Effector memory CD8-positive, alpha-beta T cell (primary cell): ENCODE data around the gene PAFAH1B1.

Source experiments
- ATAC-seq: fragments of 150-1000 bp; cut with Tn5 transposase; replicated peaks from 2 replicates; pipeline ENCODE4 v1.10.0; 2021; ENCODE audit warnings: mild to moderate bottlenecking, moderate library complexity
- DNase-seq, 3 experiments: peaks; one replicate each; pipeline ENCODE4 v3.0.0; 2021
- H3K27ac Mint-ChIP-seq, 2 donors: one replicate each; pipeline ENCODE4 v1.8.0; 2022; ENCODE audit warnings: mild to moderate bottlenecking in 2 of 2, mixed read lengths in 2 of 2, moderate library complexity in 2 of 2
- H3K27me3 Mint-ChIP-seq, 2 donors: one replicate each; pipeline ENCODE4 v1.8.0; 2022; ENCODE audit warnings: mixed read lengths in 2 of 2
- H3K36me3 Mint-ChIP-seq: one replicate; pipeline ENCODE4 v1.8.0; 2022; ENCODE audit warnings: mild to moderate bottlenecking, moderate library complexity, mixed read lengths; ENCODE audit not compliant: insufficient read depth
- H3K4me1 Mint-ChIP-seq, 2 donors: one replicate each; pipeline ENCODE4 v1.8.0; 2022; ENCODE audit warnings: low read depth in 2 of 2, mixed read lengths in 2 of 2
- H3K4me3 Mint-ChIP-seq, 2 donors: one replicate each; pipeline ENCODE4 v1.8.0; 2022; ENCODE audit warnings: mild to moderate bottlenecking in 2 of 2, mixed read lengths in 2 of 2, moderate library complexity in 2 of 2
- H3K9me3 Mint-ChIP-seq, 2 donors: one replicate each; pipeline ENCODE4 v1.8.0; 2022; ENCODE audit warnings: mixed read lengths in 2 of 2

The PAFAH1B1 gene

DNA sequence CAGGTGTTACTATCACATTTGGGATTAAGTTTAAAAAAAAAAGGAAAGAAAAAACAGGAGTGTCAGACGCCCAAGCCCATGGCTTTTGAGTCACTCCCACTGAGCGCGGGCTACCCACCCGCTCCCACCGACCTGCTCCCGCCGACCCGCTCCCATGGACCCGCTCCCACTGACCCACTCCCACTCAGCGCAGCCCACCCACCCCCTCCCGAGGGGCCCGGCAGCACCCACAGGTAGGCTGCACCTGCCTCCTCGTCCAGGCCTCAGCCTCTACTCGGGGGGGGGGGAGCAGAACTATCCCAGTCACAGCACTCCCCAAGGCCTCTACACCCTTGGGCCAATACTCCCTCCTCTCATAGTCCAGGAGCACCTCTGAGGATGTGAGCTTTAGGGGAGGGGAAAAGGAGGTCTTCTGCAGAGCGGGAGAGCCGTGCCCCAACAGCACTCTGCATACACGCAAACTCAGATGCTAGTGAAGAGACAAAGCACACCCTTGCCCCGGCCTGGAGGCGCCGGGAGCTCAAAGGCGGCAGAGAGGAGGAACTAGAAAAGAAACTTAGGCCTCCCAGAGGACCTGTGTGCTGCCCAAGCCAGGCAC lies 115.2 kb downstream of the PAFAH1B1 start:
- DNase-seq (no peak), ATAC-seq (no peak)
- peak overlapping the region; percentile 73 to 80 for H3K27ac Mint-ChIP-seq
- peaks cover 41% of the 10 kb centered on the region for H3K36me3 Mint-ChIP-seq
- H3K4me3 Mint-ChIP-seq, result peak overlapping the region; percentile 83 to 84
- H3K9me3 Mint-ChIP-seq, result no peaks in the 10 kb centered on the region
- no peaks in the 10 kb centered on the region for H3K27me3 Mint-ChIP-seq
- peaks cover 42 to 47% of the 10 kb centered on the region in 2 donors for H3K4me1 Mint-ChIP-seq

DNA sequence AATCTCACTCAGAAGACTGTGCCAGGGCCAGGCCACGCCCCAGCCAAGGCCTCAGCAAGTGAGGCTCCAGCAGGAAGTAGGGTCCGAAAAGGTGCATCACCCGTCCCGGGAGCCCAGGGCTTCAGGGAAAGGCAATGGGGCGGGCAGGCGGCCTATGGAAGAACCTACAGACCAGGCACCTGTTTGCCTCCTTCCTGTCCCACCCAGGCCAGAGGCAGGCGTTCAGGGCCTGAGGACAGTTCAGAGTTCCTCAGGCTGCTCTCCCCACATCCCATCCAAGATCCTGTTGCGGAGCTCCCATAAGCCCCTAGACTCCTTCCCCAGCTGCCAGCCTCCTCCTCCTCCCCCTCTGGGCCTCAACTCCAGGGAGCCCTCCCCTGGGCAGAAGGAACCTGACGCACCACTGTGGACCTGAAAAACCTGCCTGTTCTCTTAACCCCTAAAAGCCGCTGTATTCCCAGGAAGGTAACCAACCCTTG lies 115.8 kb downstream of the PAFAH1B1 start:
- Mint-ChIP-seq H3K27ac (peak overlapping the region; percentile 73 to 87), H3K36me3 (peaks cover 36% of the 10 kb centered on the region), H3K4me1 (peaks cover 42 to 47% of the 10 kb centered on the region in 2 donors), H3K4me3 (peak overlapping the region; percentile 83 to 84), H3K9me3 (no peaks in the 10 kb centered on the region), H3K27me3 (no peaks in the 10 kb centered on the region)
- DNase-seq, result no peak
- no peak for ATAC-seq

DNA sequence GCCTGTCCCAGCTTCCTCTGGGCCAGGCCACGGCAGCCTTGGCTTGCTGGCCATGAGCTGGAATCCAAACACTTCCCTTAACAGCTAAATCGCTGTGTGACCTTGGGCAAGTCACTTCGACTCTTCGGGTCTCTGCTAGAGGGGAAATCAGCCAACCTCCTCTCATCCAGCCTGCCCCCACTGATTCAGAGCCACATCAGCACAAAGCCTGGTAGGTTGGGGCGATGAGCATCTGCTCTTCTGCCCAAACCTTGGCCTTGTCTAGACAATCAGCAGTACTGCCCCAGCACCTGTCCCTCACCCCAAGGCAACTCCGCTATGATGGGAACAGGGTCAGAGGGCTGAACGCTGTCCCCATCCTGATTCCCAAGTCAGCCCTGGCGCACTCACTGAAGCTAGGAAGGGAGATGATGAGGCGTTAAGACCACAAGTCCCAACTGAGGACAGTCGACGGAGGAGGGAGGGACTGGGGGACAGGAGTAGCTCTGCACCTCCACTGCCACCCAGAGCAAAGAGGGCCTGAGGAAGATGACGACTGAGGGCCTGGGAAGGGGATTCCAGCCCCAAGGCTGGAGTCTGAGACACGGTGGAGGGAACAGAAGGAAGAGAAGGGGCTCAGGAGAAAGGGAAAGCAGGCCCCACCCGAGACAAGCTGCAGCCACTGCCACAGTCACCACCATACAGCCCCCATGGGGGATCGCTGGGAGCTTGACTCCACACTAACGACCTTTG lies 116.8 kb downstream of the PAFAH1B1 start:
- Mint-ChIP-seq H3K4me1 (peaks cover 39 to 42% of the 10 kb centered on the region in 2 donors), H3K36me3 (peaks cover 31% of the 10 kb centered on the region), H3K4me3 (peak overlapping the region; percentile 83 to 84), H3K27me3 (no peaks in the 10 kb centered on the region), H3K9me3 (no peaks in the 10 kb centered on the region), H3K27ac (peak overlapping the region; percentile 73 to 87)
- no peak for DNase-seq
- ATAC-seq, result no peak

DNA sequence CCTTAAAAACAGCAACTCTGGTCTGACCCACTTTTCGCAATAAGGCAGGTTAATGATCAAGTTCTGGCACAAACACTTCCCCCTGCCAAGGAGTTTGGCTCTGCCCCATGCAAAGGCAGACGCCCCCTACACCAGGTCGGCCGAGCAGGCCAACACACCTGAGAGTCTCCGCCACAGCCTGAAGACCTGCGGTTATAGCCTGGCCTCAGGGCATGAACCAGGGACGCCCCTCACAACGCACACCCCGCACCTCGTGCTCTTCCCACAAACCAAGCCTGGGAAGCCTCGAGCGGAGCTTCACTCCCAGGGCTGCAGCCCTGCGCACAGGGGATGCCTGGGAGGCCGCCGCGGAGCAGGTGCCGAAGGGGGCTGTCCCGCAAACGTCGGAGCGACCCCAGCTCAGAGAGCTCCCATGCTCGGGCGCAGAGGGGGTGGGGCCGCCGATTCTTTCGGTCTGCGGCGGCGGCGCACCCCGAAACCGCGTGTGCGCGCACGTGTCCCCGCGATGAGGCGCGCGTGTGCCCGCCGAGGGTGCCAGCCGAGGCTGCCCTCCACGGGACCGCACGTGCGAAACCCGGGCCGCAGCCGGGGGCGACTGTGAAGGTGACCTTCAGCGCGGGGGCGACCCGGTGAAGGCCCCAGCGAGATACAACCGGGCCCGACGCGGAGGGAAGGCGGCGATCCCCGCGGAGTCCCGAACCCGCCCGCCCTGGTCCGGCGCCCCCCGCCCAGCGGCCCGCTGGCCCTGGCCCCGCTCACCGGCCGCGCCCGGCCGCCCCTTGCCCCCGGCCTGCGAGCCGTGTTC lies 117.6 kb downstream of the PAFAH1B1 start:
- ATAC-seq (peak; percentile 43), DNase-seq (peak; percentile 27 to 37 (median 36))
- H3K27ac Mint-ChIP-seq, result peak overlapping the region in 1 of 2 donors; percentile 87
- no peaks in the 10 kb centered on the region for H3K9me3 Mint-ChIP-seq
- peaks cover 28% of the 10 kb centered on the region for H3K36me3 Mint-ChIP-seq
- peaks cover 34 to 39% of the 10 kb centered on the region in 2 donors for H3K4me1 Mint-ChIP-seq
- no peaks in the 10 kb centered on the region for H3K27me3 Mint-ChIP-seq
- peak overlapping the region; percentile 84 to 91 for H3K4me3 Mint-ChIP-seq

DNA sequence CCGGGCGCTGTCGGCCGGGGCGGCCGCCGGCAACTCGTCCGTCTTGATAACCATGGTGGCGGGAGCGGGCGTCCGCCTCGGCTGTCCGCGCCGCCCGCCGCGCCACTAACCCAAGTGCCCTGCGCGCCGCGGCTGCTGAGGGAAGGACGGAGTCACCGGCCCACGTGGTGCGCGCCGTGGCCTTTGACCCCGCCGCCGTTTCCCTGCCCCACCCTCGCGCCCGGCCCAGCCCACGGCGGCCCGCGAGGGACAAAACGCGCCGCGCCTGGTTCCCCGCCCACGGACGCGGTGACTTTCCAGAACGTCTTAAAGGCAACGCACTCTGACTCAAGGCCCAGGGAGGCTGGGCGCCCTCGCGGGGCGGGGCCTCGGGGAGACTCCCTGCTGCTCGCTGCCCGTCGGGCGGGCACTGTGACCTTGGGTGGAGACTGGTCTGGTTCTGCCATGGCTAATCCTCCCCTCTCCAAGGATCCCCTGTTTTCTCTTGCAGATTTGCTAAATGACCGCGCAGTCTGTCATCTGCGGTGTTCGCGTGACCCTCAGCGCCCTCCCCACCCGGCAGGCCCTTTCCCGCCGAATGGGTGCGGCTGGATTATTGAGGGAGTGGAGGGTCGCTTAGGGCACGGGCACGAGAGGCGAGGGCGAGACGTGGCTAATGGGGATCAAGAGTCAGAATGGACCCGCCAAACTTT lies 118.3 kb downstream of the PAFAH1B1 start, which contains the start of gene CLUH:
Gene CLUH, minus strand, starts transcription at position 157 of the 692 bp plus-strand sequence. Its CDS starts 103 bp downstream, at position 54.
- ATAC-seq (peak; percentile 87), DNase-seq (peak; percentile 90 to 95 (median 93))
- no peaks in the 10 kb centered on the region for H3K27me3 Mint-ChIP-seq
- peaks cover 28% of the 10 kb centered on the region for H3K36me3 Mint-ChIP-seq
- peaks cover 34% of the 10 kb centered on the region in 2 donors for H3K4me1 Mint-ChIP-seq
- no peaks in the 10 kb centered on the region for H3K9me3 Mint-ChIP-seq
- peak within 1 kb of the TSS; percentile 84 to 91 for H3K4me3 Mint-ChIP-seq
- peak within 1 kb of the TSS; percentile 73 to 87 for H3K27ac Mint-ChIP-seq

DNA sequence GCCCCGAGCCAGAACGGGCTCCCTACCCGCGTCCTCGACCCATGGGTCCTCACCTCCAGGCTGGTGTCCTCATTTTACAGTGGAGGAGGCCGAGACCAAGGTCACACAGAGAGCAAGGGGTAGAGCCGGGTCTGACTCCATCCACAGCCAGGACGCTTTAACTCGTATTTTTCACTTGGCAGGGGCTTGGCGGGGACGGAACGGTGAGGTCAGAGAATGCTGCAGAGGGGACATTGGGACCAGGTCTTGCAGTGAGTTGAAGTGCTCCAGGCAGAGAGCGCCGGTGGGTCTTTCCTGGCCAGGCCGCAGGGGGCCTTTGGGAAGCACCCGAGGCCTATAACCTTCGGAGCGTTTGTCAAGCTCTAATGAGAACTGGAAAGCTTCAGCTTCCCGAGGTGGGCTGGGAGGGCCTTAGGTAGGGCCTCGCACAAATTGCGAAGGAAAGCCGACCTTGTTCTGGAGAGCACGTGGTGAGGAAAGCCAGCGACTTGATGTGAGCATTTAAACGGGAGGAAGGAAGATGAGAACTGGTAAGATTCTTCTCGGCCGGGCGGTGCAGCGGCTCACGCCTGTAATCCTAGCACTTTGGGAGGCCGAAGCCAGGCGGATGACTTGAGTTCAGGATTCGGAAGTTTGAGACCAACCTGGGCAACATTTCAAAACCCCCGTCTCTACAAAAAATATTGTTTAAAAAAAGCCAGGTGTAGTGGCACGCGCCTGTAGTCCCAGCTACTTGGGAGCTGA lies 119.0 kb downstream of the PAFAH1B1 start:
- Mint-ChIP-seq H3K4me3 (peak overlapping the region; percentile 79 to 91), H3K27me3 (no peaks in the 10 kb centered on the region), H3K36me3 (peaks cover 28% of the 10 kb centered on the region), H3K4me1 (peaks cover 31% of the 10 kb centered on the region in 2 donors), H3K27ac (peak overlapping the region; percentile 67 to 80), H3K9me3 (no peaks in the 10 kb centered on the region)
- ATAC-seq (no peak), DNase-seq (no peak)

DNA sequence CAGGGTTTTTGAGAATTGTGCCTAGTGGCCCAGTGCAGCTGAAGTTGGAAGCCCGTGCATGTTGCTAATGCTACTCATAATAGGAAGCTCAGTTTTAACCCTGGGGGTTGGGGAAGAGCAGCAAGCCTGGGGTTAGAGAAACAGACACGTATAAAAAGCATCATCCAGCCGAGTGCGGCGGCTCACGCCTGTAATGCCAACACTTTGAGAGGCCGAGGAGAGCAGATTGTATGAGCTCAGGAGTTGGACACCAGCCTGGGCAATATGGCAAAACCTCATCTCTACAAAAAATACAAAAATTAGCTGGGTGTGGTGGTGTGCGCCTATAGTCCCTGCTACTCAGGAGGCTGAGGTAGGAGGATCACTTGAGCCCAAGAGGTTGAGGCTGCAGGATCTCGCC lies 120.4 kb downstream of the PAFAH1B1 start:
- Mint-ChIP-seq H3K27me3 (no peaks in the 10 kb centered on the region), H3K36me3 (peaks cover 27% of the 10 kb centered on the region), H3K4me1 (peaks cover 25% of the 10 kb centered on the region in 2 donors), H3K27ac (no peak overlapping the region), H3K9me3 (no peaks in the 10 kb centered on the region), H3K4me3 (no peak overlapping the region)
- ATAC-seq (no peak), DNase-seq (no peak)

DNA sequence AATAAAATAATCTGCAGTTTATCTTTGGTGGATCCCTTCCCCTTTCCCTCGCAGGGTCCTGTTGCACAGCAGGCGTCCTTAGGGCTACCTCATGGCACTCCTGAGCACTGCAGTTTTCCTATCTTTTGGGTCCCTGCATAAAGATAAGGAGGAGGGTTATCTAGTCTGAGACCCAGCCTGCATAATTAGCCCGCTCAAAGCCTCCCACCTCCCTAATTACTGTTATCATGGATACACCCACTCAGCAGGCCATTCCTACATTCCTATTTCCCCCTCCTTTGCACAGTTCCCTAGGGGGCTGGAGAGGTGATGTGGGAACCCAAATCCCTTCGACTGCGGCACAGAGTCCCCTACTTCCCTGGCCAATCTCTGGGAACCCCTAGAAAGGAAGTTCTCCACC lies 123.2 kb downstream of the PAFAH1B1 start:
- peaks cover 6 to 8% of the 10 kb centered on the region in 2 donors for H3K4me1 Mint-ChIP-seq

DNA sequence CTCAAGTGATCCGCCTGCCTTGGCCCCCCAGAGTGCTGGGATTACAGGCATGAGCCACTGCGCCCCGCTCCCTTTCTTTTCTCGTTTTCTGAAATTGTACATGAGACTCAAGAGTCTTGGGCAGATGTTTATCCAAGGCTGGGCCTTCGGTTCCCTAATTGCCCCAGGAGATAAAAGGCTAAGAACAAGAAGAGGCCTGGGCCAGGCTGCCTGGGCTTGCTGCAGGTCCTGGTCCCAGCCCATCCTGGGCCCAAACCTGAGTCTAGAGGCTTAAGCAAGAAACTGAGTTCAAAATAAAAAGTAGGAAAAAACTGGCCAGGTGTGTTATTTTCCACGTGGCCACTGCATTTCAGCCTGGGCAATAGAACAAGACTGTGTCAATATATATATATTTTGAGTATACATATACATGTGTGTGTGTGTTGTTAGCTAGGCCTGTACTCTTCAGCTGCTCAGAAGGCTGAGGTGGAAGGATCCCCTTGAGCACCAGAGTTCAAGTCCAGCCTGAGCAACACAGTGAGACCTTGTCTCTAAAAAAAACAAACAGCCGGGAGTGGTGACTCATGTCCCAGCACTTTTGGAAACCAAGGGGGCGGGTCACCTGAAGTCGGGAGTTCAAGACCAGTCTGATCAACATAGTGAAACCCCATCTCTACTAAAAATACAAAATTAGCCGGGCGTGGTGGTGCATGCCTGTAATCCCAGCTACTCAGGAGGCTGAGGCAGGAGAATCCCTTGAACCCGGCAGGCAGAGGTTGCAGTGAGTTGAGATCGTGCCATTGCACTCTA lies 124.9 kb downstream of the PAFAH1B1 start:
- Mint-ChIP-seq H3K27me3 (peaks cover 0 to 21% of the 10 kb centered on the region in 2 donors), H3K4me1 (no peaks in the 10 kb centered on the region), H3K9me3 (no peaks in the 10 kb centered on the region), H3K27ac (no peak overlapping the region), H3K4me3 (no peak overlapping the region), H3K36me3 (no peaks in the 10 kb centered on the region)
- ATAC-seq (no peak), DNase-seq (no peak)

More for the DNA sequence above, 123.2 kb downstream of the PAFAH1B1 start:
- Mint-ChIP-seq H3K9me3 (no peaks in the 10 kb centered on the region), H3K36me3 (peaks cover 9% of the 10 kb centered on the region), H3K27me3 (peaks cover 0 to 5% of the 10 kb centered on the region in 2 donors), H3K27ac (no peak overlapping the region), H3K4me3 (no peak overlapping the region)
- no peak for DNase-seq
- no peak for ATAC-seq

DNA sequence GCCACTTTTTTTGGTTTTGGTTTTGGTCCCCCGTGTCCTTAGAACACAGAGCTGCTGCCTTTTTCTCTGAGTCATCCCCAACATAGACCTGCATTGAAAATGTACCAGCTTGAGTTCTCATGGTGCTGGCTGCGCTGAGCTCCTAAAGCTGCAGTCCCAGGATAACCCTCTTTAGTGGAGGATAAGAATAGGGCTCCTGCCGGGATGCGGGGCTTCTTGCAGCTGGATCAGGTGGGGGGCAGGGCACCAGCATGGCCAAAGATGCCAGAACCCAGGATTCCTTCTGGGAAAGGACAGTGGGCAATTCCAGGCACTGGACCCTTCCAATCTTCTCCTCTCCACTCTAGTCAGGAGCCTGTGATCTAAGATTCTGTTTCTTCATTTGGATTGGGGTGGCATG lies 126.4 kb downstream of the PAFAH1B1 start:
- ATAC-seq (no peak), DNase-seq (no peak)
- Mint-ChIP-seq H3K36me3 (no peaks in the 10 kb centered on the region), H3K27ac (no peak overlapping the region), H3K27me3 (peaks cover 0 to 26% of the 10 kb centered on the region in 2 donors), H3K9me3 (no peaks in the 10 kb centered on the region), H3K4me3 (no peak overlapping the region), H3K4me1 (no peaks in the 10 kb centered on the region)

DNA sequence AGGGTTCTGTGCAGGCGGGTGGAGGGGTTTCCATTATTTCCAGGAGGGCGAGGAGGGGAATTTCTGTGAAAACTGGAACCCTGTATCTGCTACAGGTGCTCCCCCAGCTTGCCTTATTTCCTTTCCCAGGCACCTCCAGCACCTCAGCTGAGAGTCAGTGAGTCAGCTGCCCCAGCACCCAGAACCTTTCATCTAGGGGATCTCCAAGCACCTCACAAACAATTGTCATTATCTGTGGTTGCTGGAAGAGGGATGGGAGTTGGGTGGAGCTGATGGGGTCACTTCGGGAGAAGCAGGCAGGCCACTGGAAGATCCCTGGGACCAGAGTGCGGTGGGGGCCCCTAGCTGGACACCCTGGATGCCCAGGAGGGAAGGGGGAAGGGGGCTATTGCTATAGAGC lies 128.1 kb downstream of the PAFAH1B1 start:
- Mint-ChIP-seq H3K27ac (no peak overlapping the region), H3K4me1 (peaks cover 0 to 5% of the 10 kb centered on the region in 2 donors), H3K4me3 (no peak overlapping the region), H3K9me3 (no peaks in the 10 kb centered on the region), H3K27me3 (peaks cover 9 to 40% of the 10 kb centered on the region in 2 donors), H3K36me3 (no peaks in the 10 kb centered on the region)
- ATAC-seq (no peak), DNase-seq (no peak)

DNA sequence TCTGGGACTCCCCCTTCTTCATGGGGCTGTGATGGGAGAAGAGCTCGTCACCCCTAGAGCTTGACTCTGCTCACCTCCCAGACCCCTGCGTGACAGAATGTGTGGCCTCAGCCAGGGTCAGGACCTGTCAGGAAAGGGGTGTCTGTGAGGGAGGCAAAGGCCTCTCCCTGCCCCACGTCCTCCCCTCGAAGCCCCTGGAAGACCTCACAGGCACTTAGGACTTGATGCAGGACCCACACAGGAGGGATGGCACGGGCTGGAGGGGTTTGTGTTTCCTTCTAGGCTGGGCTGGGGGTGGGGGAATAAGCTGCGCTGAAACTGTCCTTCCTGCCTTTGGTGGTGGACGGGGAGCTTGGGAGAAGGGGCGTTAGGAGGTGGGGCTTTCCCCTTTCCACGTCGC lies 129.2 kb downstream of the PAFAH1B1 start:
- Mint-ChIP-seq H3K27me3 (peaks cover 15 to 50% of the 10 kb centered on the region in 2 donors), H3K9me3 (no peaks in the 10 kb centered on the region), H3K36me3 (no peaks in the 10 kb centered on the region), H3K4me1 (peaks cover 0 to 5% of the 10 kb centered on the region in 2 donors), H3K27ac (no peak overlapping the region), H3K4me3 (no peak overlapping the region)
- ATAC-seq, result no peak
- no peak for DNase-seq
